Right kidney (tissue), 9 donors: Measurements from ENCODE around the gene NXF2.
"Not testable (repeated sequence)": the region's sequence is repeated elsewhere in the genome, so short reads cannot be mapped to it uniquely, and the experiment has no call there.

Experiments
- DNase-seq: peaks from one replicate; pipeline ENCODE4 v3.0.0-alpha.2; 2016
- long read RNA-seq, 8 donors: transcript quantifications; one replicate each; lab custom pipeline, GENCODE V29; 2026

Gene NXF2, protein sequence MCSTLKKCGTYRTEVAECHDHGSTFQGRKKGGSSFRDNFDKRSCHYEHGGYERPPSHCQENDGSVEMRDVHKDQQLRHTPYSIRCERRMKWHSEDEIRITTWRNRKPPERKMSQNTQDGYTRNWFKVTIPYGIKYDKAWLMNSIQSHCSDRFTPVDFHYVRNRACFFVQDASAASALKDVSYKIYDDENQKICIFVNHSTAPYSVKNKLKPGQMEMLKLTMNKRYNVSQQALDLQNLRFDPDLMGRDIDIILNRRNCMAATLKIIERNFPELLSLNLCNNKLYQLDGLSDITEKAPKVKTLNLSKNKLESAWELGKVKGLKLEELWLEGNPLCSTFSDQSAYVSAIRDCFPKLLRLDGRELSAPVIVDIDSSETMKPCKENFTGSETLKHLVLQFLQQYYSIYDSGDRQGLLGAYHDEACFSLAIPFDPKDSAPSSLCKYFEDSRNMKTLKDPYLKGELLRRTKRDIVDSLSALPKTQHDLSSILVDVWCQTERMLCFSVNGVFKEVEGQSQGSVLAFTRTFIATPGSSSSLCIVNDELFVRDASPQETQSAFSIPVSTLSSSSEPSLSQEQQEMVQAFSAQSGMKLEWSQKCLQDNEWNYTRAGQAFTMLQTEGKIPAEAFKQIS
- long read RNA-seq, donor 1: 0 reads
- long read RNA-seq, donor 2: 0 reads
- long read RNA-seq, donor 3: 0 reads
- long read RNA-seq, donor 4: 0 reads
- long read RNA-seq, donor 5: 0 reads
- long read RNA-seq, donor 6: 0 reads
- long read RNA-seq, donor 7: 0 reads
- long read RNA-seq, donor 8: 0 reads

DNA sequence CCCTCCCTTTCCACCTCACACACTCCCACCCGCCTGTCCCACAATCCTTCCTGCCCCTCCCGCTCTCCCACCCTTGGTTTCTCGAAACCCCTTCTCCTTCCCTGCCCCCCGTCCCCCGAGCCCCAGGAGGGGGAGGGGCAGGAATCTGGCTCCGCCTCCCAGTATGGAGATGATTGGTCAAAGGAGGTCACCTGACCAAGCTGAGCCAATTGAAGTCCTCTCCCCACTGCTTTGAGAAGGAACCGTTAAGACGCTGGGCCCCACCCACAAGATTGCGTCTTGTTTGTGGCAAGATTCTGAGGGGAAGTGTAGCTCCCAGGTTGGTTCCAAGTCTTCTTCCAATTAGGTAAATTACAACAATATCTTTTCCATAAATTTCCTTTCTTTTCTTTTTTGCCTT, at the start of gene NXF2:
TSS of gene NXF2 (plus strand) at position 275 of the 400 bp plus-strand sequence. CDS start 59,912 bp downstream, outside the sequence.
- DNase-seq: not testable (repeated sequence)

GRCh38 chrX:102207940-102208339, 39.0 kb upstream of the NXF2 start:
- not testable (repeated sequence) for DNase-seq

- DNase-seq: not testable (repeated sequence)
Measured at GRCh38 chrX:102214986-102215385, 32.0 kb upstream of the NXF2 start, which contains the start of gene TCP11X1. TCP11X1 (plus strand) TSS chrX:102215301.

GRCh38 chrX:102216497-102216896, 30.5 kb upstream of the NXF2 start:
- not testable (repeated sequence) for DNase-seq

DNA sequence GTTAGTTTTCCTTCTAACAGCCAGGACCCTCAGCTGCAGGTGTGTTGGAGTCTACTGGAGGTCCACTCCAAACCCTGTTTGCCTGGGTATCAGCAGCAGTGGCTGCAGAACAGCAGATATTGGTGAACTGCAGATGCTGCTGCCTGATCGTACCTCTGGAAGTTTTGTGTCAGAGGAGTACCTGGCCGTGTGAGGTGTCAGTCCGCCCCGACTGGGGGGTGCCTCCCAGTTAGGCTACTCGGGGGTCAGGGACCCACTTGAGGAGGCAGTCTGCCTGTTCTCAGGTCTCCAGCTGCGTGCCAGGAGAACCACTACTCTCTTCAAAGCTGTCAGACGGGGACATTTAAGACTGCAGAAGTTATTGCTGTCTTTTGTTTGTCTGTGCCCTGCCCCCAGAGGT, 11.3 kb upstream of the NXF2 start:
- DNase-seq: not testable (repeated sequence)

GRCh38 chrX:102240265-102240664, 6.7 kb upstream of the NXF2 start:
- DNase-seq: not testable (repeated sequence)

DNA sequence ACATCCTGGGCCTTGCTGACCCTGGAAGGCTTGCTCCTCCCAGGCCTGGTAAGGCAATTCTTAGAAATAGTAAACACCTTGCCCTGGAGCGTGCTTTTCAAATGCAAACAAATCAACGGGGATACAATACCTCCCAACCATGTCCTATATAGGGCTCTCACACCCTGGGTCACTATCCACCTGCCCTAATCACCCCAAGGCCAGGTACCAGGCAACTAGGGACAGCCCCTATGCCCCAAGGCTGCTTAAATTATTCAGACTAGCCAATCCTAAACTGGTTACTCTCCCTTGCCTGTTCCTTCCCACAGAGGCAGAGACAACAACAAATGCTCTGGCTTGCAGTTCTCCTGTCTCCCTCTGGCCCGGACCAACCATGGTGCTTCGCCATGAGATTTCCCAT, 25.3 kb downstream of the NXF2 start:
- DNase-seq: not testable (repeated sequence)

DNA sequence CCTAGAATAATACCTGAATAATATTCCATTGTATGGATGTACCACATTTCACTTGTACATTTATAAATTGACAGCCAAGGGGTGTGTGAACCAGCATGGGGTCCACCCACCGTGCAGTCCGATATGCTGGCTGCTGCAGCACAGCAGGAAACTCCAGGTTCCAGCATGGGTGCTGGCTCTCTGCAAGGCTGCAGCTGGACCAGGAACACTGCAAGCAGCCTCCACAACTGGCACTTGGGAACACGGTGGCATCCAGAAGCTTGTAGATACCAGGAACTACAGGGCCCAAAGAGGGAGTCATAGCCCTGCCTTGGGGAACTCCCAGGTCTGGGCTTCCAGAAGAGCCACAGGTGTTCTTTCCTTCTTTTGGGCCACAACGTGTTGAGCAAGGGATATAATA, 91.2 kb downstream of the NXF2 start:
- DNase-seq: no peak

DNA sequence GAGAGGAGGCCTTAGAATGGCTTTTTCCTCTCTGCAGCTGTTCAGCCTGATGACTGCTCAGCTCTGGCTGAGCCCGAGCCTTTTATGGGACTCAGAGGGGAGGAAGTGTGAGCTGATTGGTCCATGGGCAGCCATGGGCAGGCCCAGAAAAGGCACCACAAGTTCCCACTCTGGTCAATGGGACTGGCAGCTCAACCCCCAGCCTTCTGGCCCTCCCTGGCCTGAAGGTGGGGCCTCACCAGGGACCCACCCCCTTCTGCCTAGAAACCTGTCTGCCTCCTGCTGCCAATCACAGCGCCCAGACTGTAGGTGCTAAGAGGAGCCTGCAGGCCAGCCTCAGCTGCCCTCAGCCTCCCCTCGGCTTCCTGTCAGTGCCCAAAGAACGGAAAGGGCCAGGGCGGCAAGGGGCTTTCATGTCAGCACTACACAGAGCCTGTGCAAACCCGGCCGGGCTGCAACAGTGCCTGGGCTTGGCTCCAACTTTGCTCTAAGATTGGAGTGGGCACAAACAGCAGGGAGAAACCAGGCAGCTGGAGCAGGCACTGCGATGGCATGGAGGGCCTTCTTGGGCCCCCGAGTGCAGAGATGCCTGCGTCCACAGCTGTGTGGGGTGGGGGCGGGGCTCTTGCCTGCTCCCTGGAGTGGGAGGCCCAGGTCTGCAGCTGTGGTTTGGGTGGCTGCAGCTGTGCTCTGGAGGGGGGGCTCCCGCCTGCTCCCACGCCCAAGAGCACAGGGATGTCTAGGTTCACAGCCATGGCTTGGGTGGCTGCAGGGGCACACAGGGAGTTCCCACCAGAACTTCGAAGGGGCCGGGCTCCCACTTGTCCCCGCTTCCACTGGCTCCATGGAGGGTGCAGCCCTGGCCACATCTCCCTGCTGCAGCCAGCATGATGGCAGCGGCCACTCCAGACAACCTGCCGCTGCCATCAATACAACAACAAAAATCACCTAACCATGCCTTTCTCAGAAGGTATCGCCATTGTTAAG, 92.6 kb downstream of the NXF2 start:
- DNase-seq: no peak

GRCh38 chrX:102341867-102342266, 94.9 kb downstream of the NXF2 start:
- DNase-seq: no peak

- no peak for DNase-seq
Measured at GRCh38 chrX:102345916-102346315, 98.9 kb downstream of the NXF2 start.
